ENCODE measurements around the gene ERBB4.

ERBB4 gene

DNA sequence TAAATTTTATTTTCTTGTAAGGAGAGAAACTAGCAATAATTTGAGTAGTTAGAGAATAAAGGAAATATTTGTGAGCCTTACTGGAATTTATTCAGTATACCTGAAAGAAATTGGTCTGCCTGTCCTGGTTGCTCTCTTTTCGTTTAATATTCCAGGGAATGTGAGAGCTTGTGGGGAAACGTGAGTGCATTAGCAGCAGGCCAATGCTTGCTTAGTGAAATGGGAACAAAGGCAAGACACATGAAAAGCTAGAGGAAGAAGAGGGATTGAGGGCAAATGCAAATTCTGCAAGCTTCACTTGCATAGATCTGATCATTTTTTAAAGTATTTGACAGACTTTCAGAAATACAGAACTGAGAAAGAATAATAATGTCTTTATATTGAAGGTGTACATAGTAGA, 111.0 kb downstream of the ERBB4 start:
- no peak for DNase-seq
- H3K27me3 Mint-ChIP-seq: no peaks in the 10 kb centered on the region
- no peaks in the 10 kb centered on the region for H3K4me1 Mint-ChIP-seq (ENCODE audit: low read depth)
- H3K27ac Mint-ChIP-seq: no peak overlapping the region
- H3K4me3 Mint-ChIP-seq: no peak overlapping the region
- peaks cover 2% of the 10 kb centered on the region for H3K9me3 Mint-ChIP-seq
- no peaks in the 10 kb centered on the region for H3K36me3 Mint-ChIP-seq (ENCODE audit: low read depth)

DNA sequence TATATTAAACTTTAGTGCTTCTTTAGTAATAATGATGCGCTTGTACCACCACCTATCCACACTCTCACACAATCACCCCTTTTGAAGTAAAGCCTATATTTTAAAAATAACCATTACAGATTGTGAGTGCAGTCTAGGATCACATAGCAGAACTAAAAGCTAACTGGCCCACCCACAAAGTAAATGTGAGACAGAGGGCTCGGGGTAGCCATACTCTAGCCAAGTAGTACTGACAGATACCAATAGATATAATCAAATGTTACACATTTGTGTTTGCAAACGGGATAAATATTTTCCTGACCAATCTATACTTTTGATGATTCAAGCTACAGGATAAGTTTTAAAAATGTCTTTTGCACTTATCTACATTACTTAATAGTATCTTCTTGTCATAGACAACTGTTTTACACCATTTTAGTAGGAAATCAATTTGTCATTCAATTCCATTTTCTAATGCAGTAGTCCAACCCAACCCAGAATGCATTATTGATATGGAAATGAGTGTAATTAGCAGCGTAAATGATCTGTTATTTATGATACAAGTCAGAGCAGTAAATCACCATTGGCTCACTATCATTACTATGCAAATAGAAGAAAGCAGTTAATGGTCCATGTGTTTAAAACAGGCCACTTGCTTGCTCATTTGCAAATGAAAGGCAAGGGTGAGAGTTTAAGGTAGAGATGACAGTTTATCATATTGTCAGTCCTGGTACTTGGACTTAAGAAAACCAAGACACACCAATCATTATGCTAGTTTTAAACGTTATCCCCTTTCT, 111.8 kb downstream of the ERBB4 start:
- Mint-ChIP-seq H3K36me3 (ENCODE audit: low read depth) (no peaks in the 10 kb centered on the region), H3K27me3 (no peaks in the 10 kb centered on the region), H3K27ac (no peak overlapping the region), H3K4me3 (no peak overlapping the region), H3K4me1 (ENCODE audit: low read depth) (no peaks in the 10 kb centered on the region), H3K9me3 (peaks cover 2% of the 10 kb centered on the region)
- DNase-seq: no peak

- H3K4me1 Mint-ChIP-seq (ENCODE audit: low read depth): no peaks in the 10 kb centered on the region
- no peaks in the 10 kb centered on the region for H3K27me3 Mint-ChIP-seq
- H3K36me3 Mint-ChIP-seq (ENCODE audit: low read depth): no peaks in the 10 kb centered on the region
- no peaks in the 10 kb centered on the region for H3K9me3 Mint-ChIP-seq
- DNase-seq: no peak
- H3K27ac Mint-ChIP-seq: no peak overlapping the region
- no peak overlapping the region for H3K4me3 Mint-ChIP-seq
Observed at GRCh38 chr2:212424082-212424481, 114.5 kb downstream of the ERBB4 start.

- Mint-ChIP-seq H3K4me3 (no peak overlapping the region), H3K27ac (no peak overlapping the region), H3K4me1 (ENCODE audit: low read depth) (no peaks in the 10 kb centered on the region), H3K36me3 (ENCODE audit: low read depth) (no peaks in the 10 kb centered on the region), H3K27me3 (no peaks in the 10 kb centered on the region), H3K9me3 (no peaks in the 10 kb centered on the region)
- no peak for DNase-seq
Observed at GRCh38 chr2:212423089-212423488, 115.5 kb downstream of the ERBB4 start.

DNA sequence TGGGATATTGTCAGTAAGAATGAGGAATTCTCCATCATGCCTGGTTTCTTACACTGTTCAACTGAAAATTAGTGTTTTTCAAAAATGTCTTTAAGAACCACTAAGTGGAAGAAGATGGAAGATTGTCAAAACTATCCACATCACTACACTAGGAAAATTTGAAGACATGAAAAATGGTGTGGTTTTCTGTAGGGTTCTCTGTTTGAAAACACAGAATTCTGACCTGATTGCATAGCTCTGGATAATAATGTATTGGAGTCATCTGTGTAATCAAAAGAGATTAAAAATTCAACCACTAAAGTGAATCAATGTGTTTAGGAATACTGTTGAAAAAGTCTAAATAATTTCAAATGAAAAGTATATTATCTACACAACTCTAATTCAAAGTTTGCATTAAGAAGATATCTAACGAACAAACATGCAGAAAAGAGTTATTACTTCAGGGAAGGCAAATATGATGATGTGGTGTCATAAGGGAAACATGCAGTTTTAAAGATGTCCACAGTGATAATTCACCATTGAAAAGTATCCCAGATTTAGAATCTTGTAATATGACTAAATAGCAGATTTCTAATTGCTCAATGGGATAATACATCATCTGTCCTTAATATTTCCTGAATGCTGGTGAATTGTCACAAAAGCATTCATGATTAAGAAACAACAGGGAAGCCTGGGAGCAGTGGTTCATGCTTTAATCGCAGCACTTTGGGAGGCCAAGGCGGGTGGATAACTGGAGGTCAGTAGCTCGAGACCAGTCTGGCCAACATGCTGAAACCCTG, 116.9 kb downstream of the ERBB4 start:
- no peak overlapping the region for H3K27ac Mint-ChIP-seq

DNA sequence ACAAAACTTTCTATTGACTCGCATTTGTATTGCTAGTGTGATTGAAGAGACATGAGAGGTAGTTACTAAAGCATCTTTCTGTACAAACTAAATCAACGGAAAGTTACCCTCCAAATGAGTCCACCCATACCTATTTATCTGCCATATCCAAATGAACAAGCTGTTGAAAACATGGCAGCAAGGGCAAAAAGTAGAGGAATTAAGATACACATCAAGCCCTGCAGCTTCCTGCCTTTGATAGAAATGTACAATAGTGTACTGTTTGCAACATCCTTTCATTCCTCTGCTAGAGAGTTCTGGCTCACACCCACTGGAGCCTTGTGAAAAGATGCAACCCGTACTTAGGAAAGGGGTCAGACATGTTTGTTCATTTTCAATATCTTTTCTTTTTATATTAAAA, 122.5 kb downstream of the ERBB4 start:
- H3K27me3 Mint-ChIP-seq: no peaks in the 10 kb centered on the region
- no peak overlapping the region for H3K4me3 Mint-ChIP-seq
- H3K36me3 Mint-ChIP-seq (ENCODE audit: low read depth): no peaks in the 10 kb centered on the region
- peaks cover 2% of the 10 kb centered on the region for H3K9me3 Mint-ChIP-seq
- no peaks in the 10 kb centered on the region for H3K4me1 Mint-ChIP-seq (ENCODE audit: low read depth)
- no peak for DNase-seq
- no peak overlapping the region for H3K27ac Mint-ChIP-seq

More for the DNA sequence above, 116.9 kb downstream of the ERBB4 start:
- Mint-ChIP-seq H3K9me3 (no peaks in the 10 kb centered on the region), H3K36me3 (ENCODE audit: low read depth) (no peaks in the 10 kb centered on the region), H3K27me3 (no peaks in the 10 kb centered on the region), H3K4me1 (ENCODE audit: low read depth) (no peaks in the 10 kb centered on the region), H3K4me3 (no peak overlapping the region)
- DNase-seq: no peak

DNA sequence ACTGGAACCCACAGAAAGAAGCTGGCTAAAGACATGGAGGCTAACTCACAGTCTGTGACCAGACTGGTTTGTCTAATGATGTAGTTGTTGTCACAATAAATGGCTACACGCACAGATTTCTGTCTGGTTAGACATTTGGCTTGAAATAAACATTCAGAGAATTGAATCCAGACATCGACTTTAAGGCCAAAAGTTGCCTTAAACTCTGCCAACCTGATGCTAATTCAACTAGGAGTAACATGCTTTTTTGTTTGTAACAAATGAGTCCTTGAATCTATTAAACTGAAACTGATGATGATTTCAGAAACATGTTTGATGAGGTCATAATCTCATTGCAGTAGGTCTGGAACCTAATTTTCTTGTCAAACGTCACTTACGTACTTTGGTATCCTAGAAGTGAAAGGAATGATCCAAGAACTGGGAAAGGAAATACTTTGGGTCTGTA, 123.8 kb downstream of the ERBB4 start:
- no peaks in the 10 kb centered on the region for H3K36me3 Mint-ChIP-seq (ENCODE audit: low read depth)
- H3K4me1 Mint-ChIP-seq (ENCODE audit: low read depth): no peaks in the 10 kb centered on the region
- no peak overlapping the region for H3K4me3 Mint-ChIP-seq
- H3K9me3 Mint-ChIP-seq: peaks cover 2% of the 10 kb centered on the region
- DNase-seq: no peak
- H3K27ac Mint-ChIP-seq: no peak overlapping the region
- no peaks in the 10 kb centered on the region for H3K27me3 Mint-ChIP-seq

- H3K9me3 Mint-ChIP-seq: peaks cover 9% of the 10 kb centered on the region
- no peaks in the 10 kb centered on the region for H3K36me3 Mint-ChIP-seq (ENCODE audit: low read depth)
- H3K27ac Mint-ChIP-seq: no peak overlapping the region
- H3K27me3 Mint-ChIP-seq: no peaks in the 10 kb centered on the region
- no peak for DNase-seq
- no peak overlapping the region for H3K4me3 Mint-ChIP-seq
- H3K4me1 Mint-ChIP-seq (ENCODE audit: low read depth): no peaks in the 10 kb centered on the region
Observed at GRCh38 chr2:212409560-212409959, 129.0 kb downstream of the ERBB4 start.

DNA sequence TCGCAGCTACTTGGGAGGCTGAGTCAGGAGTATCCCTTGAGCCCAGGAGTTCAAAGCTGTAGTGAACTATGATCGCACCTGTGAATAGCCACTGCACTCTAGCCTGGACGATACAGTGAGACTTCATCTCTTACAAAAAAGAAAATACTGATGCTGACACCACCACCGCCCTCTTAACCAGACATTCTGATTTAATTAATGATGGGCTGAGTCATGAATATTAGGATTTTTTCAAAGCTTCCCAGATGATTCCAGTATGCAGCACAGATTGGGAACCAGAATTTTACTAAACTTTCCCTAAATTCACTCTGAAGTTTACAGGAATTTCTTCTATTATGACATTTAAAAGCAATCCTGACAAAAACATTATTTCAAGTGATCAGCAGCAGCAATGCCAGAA, 130.1 kb downstream of the ERBB4 start:
- Mint-ChIP-seq H3K9me3 (peaks cover 9% of the 10 kb centered on the region), H3K4me1 (ENCODE audit: low read depth) (no peaks in the 10 kb centered on the region), H3K4me3 (no peak overlapping the region), H3K27me3 (no peaks in the 10 kb centered on the region), H3K36me3 (ENCODE audit: low read depth) (no peaks in the 10 kb centered on the region), H3K27ac (no peak overlapping the region)
- DNase-seq: no peak

- DNase-seq: no peak
- no peaks in the 10 kb centered on the region for H3K4me1 Mint-ChIP-seq (ENCODE audit: low read depth)
- H3K27ac Mint-ChIP-seq: no peak overlapping the region
- no peak overlapping the region for H3K4me3 Mint-ChIP-seq
- H3K36me3 Mint-ChIP-seq (ENCODE audit: low read depth): no peaks in the 10 kb centered on the region
- H3K27me3 Mint-ChIP-seq: no peaks in the 10 kb centered on the region
- peaks cover 7% of the 10 kb centered on the region for H3K9me3 Mint-ChIP-seq
Observed at GRCh38 chr2:212406716-212407115, 131.9 kb downstream of the ERBB4 start.

GRCh38 chr2:212402316-212402715, 136.3 kb downstream of the ERBB4 start:
- Mint-ChIP-seq H3K4me1 (ENCODE audit: low read depth) (no peaks in the 10 kb centered on the region), H3K9me3 (peaks cover 7% of the 10 kb centered on the region), H3K4me3 (no peak overlapping the region), H3K27me3 (no peaks in the 10 kb centered on the region), H3K36me3 (ENCODE audit: low read depth) (no peaks in the 10 kb centered on the region), H3K27ac (no peak overlapping the region)
- DNase-seq: no peak

- Mint-ChIP-seq H3K27me3 (no peaks in the 10 kb centered on the region), H3K27ac (no peak overlapping the region), H3K36me3 (ENCODE audit: low read depth) (no peaks in the 10 kb centered on the region), H3K4me1 (ENCODE audit: low read depth) (no peaks in the 10 kb centered on the region), H3K4me3 (no peak overlapping the region), H3K9me3 (no peaks in the 10 kb centered on the region)
- no peak for DNase-seq
Observed at GRCh38 chr2:212398316-212398715, 140.3 kb downstream of the ERBB4 start.

- no peaks in the 10 kb centered on the region for H3K9me3 Mint-ChIP-seq
- H3K27me3 Mint-ChIP-seq: no peaks in the 10 kb centered on the region
- H3K4me1 Mint-ChIP-seq (ENCODE audit: low read depth): no peaks in the 10 kb centered on the region
- H3K4me3 Mint-ChIP-seq: no peak overlapping the region
- DNase-seq: no peak
- H3K27ac Mint-ChIP-seq: no peak overlapping the region
- H3K36me3 Mint-ChIP-seq (ENCODE audit: low read depth): no peaks in the 10 kb centered on the region
Observed at GRCh38 chr2:212392544-212392943, 146.1 kb downstream of the ERBB4 start.

DNA sequence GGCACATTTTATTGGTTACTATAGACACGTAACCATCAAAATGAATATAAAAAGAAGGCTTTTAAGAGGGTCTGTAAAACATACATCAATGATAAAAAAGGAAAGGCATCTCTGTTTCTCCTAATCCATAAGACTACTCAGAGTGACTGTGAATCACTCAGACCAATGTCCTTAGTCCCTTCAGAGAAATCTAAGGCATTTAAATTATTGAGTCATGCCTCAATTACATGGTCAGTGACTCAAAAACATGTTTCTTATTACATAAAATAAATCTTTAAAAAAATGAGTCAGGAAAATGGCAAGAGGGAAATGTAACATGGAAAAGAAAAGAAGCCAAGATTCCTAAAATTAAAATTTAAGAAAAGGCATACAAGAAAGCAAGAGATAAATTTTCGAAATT, 146.6 kb downstream of the ERBB4 start:
- Mint-ChIP-seq H3K4me3 (no peak overlapping the region), H3K36me3 (ENCODE audit: low read depth) (no peaks in the 10 kb centered on the region), H3K27me3 (no peaks in the 10 kb centered on the region), H3K4me1 (ENCODE audit: low read depth) (no peaks in the 10 kb centered on the region), H3K27ac (no peak overlapping the region), H3K9me3 (no peaks in the 10 kb centered on the region)
- DNase-seq: no peak

- DNase-seq: no peak
- no peak overlapping the region for H3K27ac Mint-ChIP-seq
- no peaks in the 10 kb centered on the region for H3K4me1 Mint-ChIP-seq (ENCODE audit: low read depth)
- no peaks in the 10 kb centered on the region for H3K36me3 Mint-ChIP-seq (ENCODE audit: low read depth)
- H3K27me3 Mint-ChIP-seq: no peaks in the 10 kb centered on the region
- no peaks in the 10 kb centered on the region for H3K9me3 Mint-ChIP-seq
- no peak overlapping the region for H3K4me3 Mint-ChIP-seq
Observed at GRCh38 chr2:212387146-212387545, 151.5 kb downstream of the ERBB4 start.

Data from activated T-cell treated with anti-CD3 and anti-CD28 coated beads, Interleukin-2, amount 50 U/mL, for 24 hours (primary cell).